Chondrocyte (in vitro differentiated cells): ENCODE measurements around the gene MLIP. TPM values are rescaled to one million over a fixed set of nuclear protein-coding genes. Genes with fewer than 3 reads are reported as not detected.
A peak's percentile ranks its signal among the peaks of the same experiment; 100 is the strongest.

ENCODE experiments used
- DNase-seq: peaks from one replicate; pipeline ENCODE4 v3.0.0; 2021; ENCODE audit warnings: mixed read lengths, low spot score
- H3K27ac Mint-ChIP-seq: one replicate; pipeline ENCODE4 v1.8.0; 2021; ENCODE audit warnings: mild to moderate bottlenecking, moderate library complexity, mixed read lengths; ENCODE audit not compliant: unreplicated experiment
- H3K27me3 Mint-ChIP-seq: 2 replicates; pipeline ENCODE4 v1.8.0; 2021; ENCODE audit warnings: low read depth, mixed read lengths
- H3K36me3 Mint-ChIP-seq: 2 replicates; pipeline ENCODE4 v1.8.0; 2021; ENCODE audit warnings: low read depth, mixed read lengths
- H3K4me1 Mint-ChIP-seq: 2 replicates; pipeline ENCODE4 v1.8.0; 2021; ENCODE audit warnings: low read depth, mild to moderate bottlenecking, mixed read lengths
- H3K4me3 Mint-ChIP-seq: one replicate; pipeline ENCODE4 v1.8.0; 2021; ENCODE audit warnings: mild to moderate bottlenecking, moderate library complexity, mixed read lengths; ENCODE audit not compliant: unreplicated experiment
- H3K9me3 Mint-ChIP-seq: 2 replicates; pipeline ENCODE4 v1.8.0; 2021; ENCODE audit warnings: low read depth, mixed read lengths
- CTCF ChIP-seq: fragments of 200-600 bp; sonication (generic); IDR thresholded peaks from 2 replicates; pipeline ENCODE4 v1.5.0; 2021; ENCODE audit warnings: antibody characterized with exemption, mild to moderate bottlenecking, moderate library complexity
- total RNA-seq: library from RNA; stranded (reverse); gene quantifications from 3 replicates; pipeline ENCODE4 v1.2.1, GENCODE V29; 2021

The MLIP gene
- total RNA-seq, 1 donor from 2014 or later = not detected

DNA sequence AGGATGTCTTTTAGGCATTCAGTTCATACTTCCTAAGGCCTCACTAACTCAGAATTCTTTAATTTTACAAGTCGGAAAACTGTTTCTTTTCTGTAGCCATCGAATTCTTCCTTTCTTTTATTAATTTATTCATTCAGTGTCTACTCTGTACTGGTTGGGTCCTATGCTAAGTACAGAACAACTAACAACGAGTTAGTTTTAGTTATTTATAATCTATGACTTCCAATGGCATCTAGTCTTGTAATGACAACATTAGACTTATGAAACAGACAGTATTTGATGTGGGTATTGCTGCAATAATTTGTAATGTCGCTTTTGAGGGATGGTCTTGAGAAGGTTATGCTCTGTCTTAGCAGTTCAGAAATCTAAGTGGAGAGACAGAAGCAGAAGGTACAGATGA lies 141.7 kb downstream of the MLIP start:
- H3K27ac Mint-ChIP-seq = no peak overlapping the region
- no peak for TF ChIP-seq CTCF
- no peaks in the 10 kb centered on the region for H3K27me3 Mint-ChIP-seq
- H3K4me1 Mint-ChIP-seq = peaks cover 21% of the 10 kb centered on the region
- H3K4me3 Mint-ChIP-seq = no peak overlapping the region
- H3K9me3 Mint-ChIP-seq = peaks cover 2% of the 10 kb centered on the region
- DNase-seq = no peak
- H3K36me3 Mint-ChIP-seq = no peaks in the 10 kb centered on the region

GRCh38 chr6:54254886-54255285 lies 143.6 kb downstream of the MLIP start:
- H3K27ac Mint-ChIP-seq = no peak overlapping the region
- no peak overlapping the region for H3K4me3 Mint-ChIP-seq
- H3K9me3 Mint-ChIP-seq = peaks cover 2% of the 10 kb centered on the region
- H3K36me3 Mint-ChIP-seq = no peaks in the 10 kb centered on the region
- no peak for DNase-seq
- H3K27me3 Mint-ChIP-seq = no peaks in the 10 kb centered on the region
- no peak for TF ChIP-seq CTCF
- peaks cover 18% of the 10 kb centered on the region for H3K4me1 Mint-ChIP-seq

GRCh38 chr6:54255886-54256285 lies 144.6 kb downstream of the MLIP start:
- H3K9me3 Mint-ChIP-seq = no peaks in the 10 kb centered on the region
- no peak for DNase-seq
- no peak for TF ChIP-seq CTCF
- no peaks in the 10 kb centered on the region for H3K27me3 Mint-ChIP-seq
- H3K36me3 Mint-ChIP-seq = no peaks in the 10 kb centered on the region
- peak overlapping the region; percentile 67 for H3K27ac Mint-ChIP-seq
- H3K4me1 Mint-ChIP-seq = peaks cover 21% of the 10 kb centered on the region
- no peak overlapping the region for H3K4me3 Mint-ChIP-seq

- Mint-ChIP-seq H3K27ac (no peak overlapping the region), H3K4me1 (peaks cover 17% of the 10 kb centered on the region), H3K9me3 (no peaks in the 10 kb centered on the region), H3K27me3 (no peaks in the 10 kb centered on the region), H3K36me3 (no peaks in the 10 kb centered on the region), H3K4me3 (no peak overlapping the region)
- no peak for TF ChIP-seq CTCF
- no peak for DNase-seq
Measured at GRCh38 chr6:54260025-54260424, 148.8 kb downstream of the MLIP start.

DNA sequence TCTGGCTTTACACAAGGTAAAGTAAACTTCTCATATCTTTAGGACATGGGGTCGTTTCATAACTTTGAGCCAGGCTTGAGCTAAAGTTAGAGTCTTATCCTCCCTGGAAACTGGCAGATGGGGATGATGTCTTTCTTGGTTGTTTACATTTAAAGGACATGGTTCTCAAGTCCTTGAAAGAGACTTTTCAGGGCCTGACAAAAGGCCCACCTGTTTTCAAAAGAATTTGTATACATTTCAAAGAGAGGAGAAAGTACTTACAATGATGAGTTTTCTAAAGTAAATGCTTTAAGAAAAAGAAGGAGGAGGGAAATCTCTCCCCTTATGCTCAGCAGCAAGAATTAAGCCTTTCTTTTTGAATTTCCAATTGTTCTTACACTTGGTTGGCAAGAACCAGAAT lies 151.3 kb downstream of the MLIP start:
- no peak for TF ChIP-seq CTCF
- Mint-ChIP-seq H3K9me3 (no peaks in the 10 kb centered on the region), H3K27ac (no peak overlapping the region), H3K27me3 (peaks cover 2% of the 10 kb centered on the region), H3K4me1 (peaks cover 3% of the 10 kb centered on the region), H3K4me3 (no peak overlapping the region), H3K36me3 (no peaks in the 10 kb centered on the region)
- no peak for DNase-seq
